HL-60/S4 treated with retinoic acid at 250 ng/mL for 4 days and 3 days (cell line): ENCODE data around the gene CREG2.

Experiments
- in situ Hi-C: fragments of 300-500 bp; cut with MboI; formaldehyde crosslinking; loops from 2 replicates; pipeline ENCODE4 v1.7.0; 2022; ENCODE audit warnings: low sequenced_read_pairs

CREG2 gene, protein sequence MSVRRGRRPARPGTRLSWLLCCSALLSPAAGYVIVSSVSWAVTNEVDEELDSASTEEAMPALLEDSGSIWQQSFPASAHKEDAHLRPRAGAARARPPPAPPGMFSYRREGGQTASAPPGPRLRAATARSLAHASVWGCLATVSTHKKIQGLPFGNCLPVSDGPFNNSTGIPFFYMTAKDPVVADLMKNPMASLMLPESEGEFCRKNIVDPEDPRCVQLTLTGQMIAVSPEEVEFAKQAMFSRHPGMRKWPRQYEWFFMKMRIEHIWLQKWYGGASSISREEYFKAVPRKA

DNA sequence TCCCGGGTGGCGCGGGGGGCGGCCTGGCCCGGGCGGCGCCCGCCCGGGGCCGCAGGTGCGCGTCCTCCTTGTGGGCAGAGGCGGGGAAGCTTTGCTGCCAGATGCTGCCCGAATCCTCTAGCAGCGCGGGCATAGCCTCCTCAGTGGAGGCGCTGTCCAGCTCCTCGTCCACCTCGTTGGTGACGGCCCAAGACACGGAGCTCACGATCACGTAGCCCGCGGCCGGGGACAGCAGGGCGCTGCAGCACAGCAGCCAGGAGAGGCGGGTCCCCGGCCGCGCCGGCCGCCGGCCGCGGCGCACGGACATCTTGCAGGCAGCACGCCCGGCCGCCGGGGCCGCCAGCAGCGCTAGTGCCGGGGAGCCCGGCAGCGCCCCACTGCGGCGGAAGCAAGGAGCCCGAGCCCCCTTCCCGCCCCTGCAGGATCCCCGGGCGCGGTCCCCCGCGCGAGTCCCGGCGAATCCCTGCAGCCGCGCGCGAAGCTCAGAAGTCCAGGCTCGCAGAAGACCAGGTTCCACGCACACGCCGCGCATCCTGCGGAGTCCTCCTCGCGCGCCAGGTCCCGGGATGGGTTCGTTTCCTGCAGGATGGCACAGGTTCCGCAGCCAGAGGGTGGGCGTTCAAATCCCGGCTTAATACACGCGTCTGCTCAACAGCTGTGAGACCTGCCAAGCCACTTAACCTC is at the start of gene CREG2:
Gene CREG2 (minus strand): TSS at position 353 of the 684 bp plus-strand sequence. CDS start 46 bp downstream, at position 307.
- in situ Hi-C loops = no loop called here

DNA sequence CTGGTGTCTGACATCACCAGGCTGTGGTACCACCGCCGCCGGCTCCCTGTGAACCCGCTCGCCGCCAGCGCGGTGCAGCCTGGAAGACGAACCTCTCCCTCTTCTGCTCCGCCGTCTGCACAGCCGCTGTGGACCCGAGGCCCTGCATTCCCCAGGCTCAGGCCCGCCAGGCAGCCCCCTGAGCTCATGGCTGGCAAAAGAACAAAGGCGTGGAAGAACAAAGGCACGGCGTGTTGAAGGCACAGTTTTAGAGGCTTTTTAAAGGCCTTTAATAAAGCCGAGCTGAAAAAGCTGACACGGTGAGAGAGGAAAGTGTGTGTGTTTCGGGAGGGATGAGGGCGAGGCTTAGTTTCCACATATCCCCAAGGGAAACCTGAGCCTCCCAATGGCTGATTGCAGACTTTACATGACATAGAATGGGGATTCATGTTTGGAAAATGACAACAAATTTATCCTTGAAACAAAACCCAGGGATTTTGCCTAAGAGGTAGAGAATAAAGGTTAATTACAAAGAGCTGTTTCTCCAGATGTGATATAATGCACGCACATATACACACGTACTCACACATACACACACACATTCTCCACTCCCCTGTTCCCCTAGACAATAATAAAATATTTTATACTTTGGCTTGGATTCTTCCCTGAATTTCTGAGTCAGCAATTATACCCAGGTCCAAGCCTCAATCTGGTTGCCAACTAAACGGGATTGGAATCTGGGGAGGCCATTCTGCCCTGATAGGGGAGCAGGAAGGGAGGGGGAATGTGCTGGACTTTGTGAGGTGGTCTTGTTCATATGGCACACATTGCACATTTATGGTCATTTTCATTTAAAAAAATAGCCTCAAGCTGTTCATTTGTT is 47.9 kb upstream of the CREG2 start:
- in situ Hi-C loops = no loop called here

DNA sequence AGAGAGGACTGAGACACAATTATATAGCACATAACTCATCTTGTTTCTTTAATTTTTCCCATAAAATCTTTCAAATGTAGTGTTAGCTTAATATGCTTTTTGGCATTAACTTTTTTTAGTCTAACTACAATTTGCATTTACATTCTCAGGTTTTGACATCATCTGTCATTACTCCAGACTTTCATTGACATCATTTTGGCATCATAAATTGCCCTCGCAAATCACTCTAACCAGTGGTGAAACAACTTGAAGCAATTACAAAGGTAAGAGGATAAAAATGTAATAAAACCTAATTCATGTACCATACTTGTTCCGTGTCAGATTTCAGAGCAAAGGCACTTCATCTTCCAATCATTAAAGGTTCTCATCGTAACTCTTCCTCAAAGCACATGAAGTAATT is 46.2 kb upstream of the CREG2 start:
- in situ Hi-C loops = no loop called here

DNA sequence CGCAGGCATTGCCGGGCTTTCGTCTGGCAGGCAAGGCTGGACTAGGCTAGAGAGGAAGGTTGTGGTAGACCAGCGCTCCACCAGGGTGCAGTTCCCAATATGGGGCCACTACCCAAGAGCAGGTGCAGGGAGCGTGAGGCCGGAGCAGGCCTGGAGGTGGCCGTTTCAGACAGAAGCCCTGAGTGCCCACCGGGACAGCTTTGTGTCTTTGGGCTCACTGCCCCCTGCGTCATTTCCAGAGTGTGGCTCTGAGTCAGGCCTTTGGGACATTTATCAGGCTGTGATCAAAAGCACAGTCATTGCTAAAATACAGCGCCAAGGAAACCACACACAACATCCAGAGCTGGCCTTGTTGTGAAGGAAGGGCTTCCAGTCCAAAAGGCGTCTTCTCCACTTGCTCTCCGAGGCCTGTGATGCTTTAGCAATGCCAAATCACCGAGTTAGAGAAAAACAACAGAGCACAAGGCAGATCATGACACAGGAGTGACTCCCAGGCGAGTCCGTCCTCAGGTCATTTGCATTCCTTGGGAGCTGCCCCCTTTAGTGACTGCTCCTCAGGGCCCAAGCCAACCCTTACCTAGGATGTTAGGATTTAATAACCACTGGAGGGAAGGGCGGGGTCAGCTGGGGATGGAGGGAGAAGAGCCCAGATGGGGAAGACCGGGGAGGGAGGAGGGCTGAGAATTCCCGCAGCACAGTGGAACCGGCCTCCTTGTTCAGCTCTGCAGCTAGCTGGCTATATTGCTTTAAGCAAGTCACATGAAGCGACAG is 45.3 kb upstream of the CREG2 start:
- in situ Hi-C loops = no loop called here

DNA sequence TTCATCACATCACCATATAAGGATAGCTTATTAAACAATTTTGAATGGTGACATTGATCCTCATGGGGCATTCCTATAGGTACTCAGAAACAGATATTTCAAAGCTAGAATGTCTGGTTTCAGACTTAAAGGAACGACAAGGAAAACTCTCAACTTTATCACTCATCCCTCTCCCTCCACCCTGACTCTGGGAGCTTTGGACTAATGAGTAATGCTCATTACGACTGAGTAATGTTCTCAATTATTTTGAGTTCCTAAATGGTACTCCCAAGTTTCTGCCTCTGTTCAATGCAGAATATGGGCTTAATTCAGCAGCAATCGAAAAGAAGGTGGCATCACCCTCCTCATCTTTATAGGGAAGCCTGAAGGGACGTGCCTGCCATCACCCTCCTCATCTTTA is 44.2 kb upstream of the CREG2 start:
- in situ Hi-C loops = no loop called here

DNA sequence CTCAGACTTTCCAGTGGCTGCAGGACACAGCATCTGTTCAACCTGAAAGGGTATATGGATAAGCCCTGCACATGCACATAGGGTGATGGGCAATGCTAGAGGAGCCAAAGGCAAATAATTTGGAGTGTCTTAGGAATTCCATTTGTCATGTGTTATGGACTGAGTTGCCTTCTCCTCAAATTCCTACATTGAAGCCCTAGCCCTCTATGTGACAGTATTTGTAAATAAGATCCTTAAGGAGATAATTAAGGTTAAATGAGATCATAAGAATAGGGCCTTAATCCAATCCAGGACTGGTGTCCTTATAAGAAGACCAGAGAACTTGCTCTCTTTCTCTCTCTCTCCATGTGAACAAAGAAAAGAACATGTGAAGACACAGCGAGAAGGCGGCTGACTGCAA is 42.9 kb upstream of the CREG2 start:
- in situ Hi-C loops = no loop called here

DNA sequence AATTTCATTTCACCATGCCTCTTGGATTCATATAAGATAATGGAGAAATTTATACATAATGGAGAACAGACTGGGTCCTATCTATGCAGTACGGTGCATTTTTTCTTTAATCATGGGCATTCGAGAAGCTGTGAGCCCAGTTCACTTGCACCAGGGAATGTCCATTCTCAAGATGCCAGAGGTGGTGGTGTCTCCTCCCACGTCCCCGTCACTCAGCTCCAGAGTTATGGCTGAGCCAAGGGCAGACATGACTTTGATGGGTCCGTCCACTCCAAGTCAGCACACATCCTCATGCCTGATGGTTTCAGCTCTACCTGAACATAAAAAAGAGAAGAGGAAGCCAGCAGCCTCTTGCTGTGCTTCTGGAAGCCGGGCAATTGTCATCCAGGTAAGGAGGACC is 42.1 kb upstream of the CREG2 start:
- in situ Hi-C loops = no loop called here

DNA sequence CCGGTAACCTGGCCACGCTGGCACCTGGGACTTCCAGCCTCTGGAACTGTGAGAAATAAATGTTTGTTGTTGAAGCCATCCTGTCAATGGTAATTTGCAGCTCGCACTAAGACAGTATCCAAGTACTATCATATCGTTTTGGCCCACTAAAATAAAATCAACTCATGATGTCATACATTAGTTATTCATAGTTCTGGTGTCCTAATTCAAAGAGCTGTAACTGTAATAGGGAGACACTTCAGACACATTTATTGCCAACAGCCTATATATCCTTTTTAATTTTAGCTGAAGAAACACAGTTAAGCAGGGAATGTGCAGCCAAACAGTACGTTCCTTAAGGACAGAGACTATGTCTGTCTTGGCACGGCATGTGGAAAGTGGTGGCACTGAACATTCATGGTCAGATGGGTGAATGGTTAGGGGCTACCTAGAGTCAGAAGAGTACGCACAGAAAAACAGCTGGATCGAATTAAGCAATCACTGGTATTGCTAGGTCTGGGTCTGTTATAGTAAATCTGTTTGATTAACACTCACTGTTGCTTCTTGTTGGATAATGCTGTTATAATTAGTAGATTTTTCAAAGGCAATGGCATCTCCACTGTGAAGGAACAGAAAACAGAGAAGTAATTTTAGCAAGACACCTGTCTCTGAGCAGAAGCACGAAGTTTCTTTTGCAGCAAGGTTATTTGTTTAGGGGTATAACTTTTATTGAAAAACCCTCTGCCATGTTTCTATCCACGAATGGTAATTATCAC is 41.3 kb upstream of the CREG2 start:
- in situ Hi-C loops = no loop called here

DNA sequence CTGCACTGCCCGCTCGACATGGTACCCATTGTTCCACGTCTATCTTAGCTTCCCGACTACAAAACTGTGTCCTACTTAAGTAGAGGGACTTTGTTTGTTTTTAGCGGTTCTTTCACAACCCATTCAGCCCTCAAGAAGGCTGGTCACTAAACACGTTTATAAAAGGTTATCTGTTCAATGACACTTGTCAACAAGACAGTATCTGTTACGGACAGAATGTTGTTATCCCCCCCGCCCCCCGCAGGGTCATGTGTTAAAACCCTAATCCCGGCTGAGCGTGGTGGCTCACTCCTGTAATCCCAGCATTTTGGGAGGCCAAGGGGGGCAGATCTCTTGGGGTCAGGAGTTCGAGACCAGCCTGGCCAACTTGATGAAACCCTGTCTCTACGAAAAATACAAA is 40.4 kb upstream of the CREG2 start:
- in situ Hi-C loops = no loop called here

DNA sequence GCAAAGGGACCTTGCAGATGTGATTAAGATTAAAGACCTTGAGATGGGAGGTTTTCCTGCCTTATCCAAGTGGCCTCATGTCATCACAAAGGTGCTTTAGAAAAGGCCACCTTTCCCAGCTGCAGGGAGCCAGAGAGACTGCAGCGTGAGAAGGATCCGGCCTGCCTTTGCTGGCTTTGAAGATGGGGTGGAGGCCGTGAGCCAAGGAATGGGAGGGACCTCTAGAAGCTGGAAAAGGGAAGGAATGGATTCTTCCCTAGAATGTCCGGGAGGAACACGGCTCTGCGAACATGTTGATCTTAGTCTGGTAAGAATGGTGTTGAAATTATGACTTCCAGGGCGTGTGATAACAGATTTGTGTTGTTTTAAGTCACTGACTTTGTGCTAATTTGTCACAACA is 39.9 kb upstream of the CREG2 start:
- in situ Hi-C loops = no loop called here

DNA sequence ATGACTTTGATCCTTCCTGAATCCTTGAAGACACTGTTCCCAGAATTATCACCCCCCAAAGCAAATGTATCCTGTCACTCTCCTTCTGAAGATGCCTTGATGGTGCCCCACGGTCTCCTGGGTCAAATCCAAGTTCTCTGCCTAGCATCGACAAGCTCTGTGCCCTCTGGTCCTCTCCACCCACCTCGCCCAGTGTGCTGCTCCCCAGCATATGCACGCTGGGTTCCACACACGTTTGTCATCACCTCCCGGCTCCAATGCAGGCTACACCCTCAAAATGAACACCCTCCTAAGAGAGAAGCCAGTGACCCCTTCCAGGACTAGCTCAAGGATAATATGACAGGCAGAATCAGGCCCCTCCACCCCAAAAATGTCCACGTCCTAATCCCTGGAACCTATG is 39.5 kb upstream of the CREG2 start:
- in situ Hi-C loops = no loop called here

DNA sequence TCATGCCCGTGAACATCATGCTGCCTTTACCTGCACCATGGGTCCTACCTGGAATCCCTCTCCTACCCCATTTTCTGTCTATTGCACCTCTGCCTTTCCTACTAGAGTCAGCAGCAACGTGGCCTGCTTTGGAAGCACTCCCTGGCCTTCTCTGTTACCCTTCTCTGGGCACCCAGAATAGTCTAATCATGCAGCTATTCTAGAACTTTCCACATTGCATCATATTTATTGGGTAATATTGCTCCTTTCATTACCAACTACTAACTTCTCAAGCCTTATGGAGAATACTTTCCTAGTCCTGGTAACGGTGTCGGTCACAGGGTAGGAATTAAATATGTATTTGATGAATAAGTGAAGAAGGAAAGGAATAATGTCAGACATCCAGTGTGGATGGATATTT is 33.3 kb upstream of the CREG2 start:
- in situ Hi-C loops = no loop called here

DNA sequence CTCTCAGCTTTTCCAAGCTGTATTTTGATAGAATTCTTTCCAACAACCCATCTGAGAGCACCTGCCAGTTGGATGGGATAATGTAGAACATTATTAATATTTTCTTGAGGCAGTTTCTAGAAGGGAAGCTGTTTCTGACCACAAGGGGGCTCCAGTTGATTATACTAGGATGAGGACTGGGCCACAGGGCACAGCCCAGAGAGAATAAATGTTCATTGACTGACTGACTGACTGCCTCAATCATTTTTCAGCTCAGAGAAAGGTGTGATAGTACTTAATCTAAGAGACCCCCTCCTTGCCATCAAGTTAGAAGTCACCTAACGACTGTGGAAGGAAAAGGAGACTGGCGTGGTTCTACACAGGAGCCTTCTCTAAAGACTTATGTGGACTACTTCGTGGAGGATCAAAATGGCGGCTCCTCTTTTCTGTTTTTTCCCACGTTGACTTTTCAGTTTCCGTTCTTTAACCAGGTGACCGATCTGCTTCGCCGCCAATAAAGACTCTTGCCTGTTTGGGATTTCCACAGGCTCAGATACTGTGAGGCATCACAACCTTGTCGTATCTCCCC is 31.9 kb upstream of the CREG2 start:
- in situ Hi-C loops = no loop called here

DNA sequence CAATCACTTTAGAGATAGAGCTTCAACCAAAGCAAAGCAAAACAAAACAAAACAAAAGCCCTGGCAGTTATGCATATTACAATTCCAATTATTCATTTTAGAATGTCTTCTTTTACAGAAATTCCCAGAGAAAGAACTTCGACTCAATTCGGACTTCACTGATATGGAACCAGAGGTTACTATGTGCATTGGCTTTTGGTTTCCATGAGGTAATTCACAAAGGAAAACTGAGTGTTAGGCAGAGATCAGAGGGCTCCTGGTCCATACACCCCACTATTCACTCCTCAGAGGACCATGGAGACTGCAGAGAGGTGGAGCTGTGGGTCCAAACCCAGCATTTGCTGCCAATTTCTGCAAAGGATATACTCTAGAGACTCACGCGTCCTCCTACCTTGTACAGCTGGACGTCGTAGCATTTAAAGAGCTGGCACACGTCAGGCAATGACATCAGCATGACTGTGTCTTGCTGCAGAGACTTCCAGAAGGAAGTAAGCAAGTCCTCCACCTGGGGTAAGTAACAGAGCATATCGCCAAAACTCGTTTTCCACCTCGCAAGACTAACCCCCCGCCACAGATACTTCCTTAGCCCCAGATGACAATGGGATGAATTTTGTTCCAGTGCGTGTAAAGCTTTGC is 31.3 kb upstream of the CREG2 start:
- in situ Hi-C loops = no loop called here

DNA sequence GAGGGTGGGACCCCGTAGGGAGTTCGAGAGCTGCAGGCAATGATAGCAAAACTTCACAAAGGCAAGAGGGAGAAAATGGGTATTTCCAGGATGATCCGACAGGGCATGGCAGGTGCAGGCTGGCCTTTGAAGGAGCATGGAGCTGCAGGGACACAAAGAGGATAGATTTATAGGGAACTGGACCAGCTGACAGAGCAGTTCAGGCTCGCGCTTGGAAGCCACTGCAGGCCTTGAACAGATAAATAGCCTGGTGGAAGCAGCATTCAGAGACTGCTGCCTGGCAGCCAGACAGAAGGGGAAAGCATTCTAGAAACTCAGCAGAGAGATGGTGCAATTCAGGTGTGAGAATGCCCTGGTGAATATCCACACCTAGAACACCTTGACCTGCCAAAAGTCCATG is 29.3 kb upstream of the CREG2 start:
- in situ Hi-C loops = no loop called here

DNA sequence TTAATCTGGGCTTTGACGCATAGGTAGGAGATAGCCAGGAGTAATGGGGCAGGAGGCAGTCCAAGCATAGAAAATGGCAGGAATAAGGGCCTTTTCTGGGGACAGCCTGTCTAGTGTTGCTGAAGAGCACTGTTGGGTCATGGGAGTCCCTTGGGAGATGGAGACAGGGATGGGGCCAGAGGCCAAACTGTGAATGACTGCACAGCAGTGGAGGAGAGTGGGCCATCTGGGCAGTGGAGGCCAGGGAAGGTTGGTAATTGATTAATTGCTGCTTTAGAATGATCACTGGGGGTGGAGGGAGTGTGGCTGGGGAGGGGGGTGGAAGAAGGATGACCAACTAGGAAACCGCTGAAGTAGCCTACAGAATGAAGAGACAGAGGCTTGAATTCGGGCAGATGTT is 28.6 kb upstream of the CREG2 start:
- in situ Hi-C loops = no loop called here

DNA sequence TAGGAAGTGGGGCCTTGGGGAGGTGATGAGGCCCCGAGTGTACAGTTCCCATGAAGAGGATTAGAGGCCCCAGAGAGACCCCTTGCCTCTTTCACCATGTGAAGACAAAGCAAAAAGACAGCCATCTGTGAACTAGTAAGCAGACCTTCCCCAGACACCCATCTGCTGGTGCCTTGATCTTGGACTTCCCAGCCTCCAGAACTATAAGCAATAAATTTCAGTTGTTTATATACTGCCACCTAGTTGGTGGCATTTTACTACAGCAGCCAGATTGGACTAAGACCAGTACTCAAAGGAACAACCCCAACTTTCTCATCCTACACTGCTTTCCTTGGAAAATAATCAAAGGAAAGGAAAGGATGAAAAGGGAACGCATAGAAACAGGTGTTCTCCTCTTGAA is 27.9 kb upstream of the CREG2 start:
- in situ Hi-C loops = no loop called here

DNA sequence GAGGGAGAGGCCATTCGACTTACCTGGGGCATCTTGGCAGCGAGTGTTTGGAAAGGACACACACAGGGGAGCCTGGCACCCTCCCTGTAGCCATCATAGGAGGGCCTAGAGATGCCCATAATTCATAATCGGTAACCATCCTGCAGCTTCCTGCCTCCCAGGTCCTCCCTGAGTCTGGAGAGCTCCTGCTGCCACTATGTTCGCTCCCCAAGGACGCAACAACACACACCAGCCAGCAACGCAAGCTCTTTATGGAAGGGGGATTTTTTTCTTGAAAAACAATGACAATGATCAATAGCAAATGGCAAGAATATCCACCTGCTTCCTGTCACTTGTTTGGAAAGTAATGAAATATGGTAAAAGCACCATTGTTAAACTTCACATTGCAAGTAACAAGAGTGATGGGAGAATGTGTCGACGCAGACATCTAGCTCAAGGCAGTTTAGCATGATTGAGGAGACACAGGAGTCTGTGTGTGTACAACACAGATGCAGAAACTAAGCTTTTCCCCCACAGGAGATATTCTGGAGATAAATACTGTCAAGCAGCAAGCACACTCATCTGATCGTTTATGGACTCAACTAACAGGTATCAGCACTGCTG is 24.9 kb upstream of the CREG2 start:
- in situ Hi-C loops = no loop called here

DNA sequence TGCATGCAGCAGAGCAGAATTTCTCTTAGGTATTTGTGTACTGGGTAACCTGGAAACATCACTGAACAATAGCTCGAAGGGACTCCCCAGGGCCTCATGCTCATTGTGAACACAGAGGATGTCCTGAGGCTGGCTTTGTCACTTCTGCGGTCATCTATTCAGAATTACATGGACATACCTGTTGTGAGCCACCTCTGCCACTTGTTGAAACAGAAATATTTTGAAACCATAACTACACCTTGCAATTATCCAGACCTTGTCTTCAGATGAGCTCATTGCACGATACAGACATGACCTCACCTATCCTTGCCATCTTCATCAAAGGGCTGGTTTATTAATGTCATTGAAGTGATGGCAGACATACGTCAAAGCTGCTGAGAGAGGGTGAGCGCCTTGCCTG is 23.4 kb upstream of the CREG2 start:
- in situ Hi-C loops = no loop called here
